GM23338 (cell line): ENCODE data around the gene ADTRP. TPM values are rescaled to one million over a fixed set of nuclear protein-coding genes. Genes with fewer than 3 reads are reported as not detected.

ENCODE experiments used
- ATAC-seq: fragments of 200-7000 bp; cut with Tn5 transposase; 3 replicates; pipeline ENCODE4 v1.9.1; 2020
- DNase-seq: peaks from one replicate; pipeline ENCODE4 v3.0.0-alpha.2; 2015; ENCODE audit warnings: low spot score
- H2AFZ ChIP-seq: fragments of 200-600 bp; sonication (generic); 2 replicates; pipeline ENCODE4 v1.8.0; 2016; ENCODE audit warnings: antibody characterized with exemption, mild to moderate bottlenecking, moderate library complexity
- H3F3A ChIP-seq: fragments of 200-600 bp; sonication (generic); replicated peaks from 2 replicates; pipeline ENCODE4 v1.8.0; 2017; ENCODE audit warnings: antibody characterized with exemption, mixed run types, low read depth
- H3K27ac ChIP-seq: fragments of 200-600 bp; sonication (generic); 2 replicates; pipeline ENCODE4 v1.6.1; 2016; ENCODE audit warnings: low read depth
- H3K27me3 ChIP-seq: fragments of 200-600 bp; sonication (generic); 2 replicates; pipeline ENCODE4 v1.8.0; 2016; ENCODE audit warnings: mild to moderate bottlenecking, mixed run types, moderate library complexity; ENCODE audit not compliant: insufficient read depth
- H3K36me3 ChIP-seq: fragments of 200-600 bp; sonication (generic); 2 replicates; pipeline ENCODE4 v1.8.0; 2016; ENCODE audit warnings: mild to moderate bottlenecking; ENCODE audit not compliant: insufficient read depth
- H3K4me1 ChIP-seq: fragments of 200-600 bp; sonication (generic); 2 replicates; pipeline ENCODE4 v1.8.0; 2016; ENCODE audit warnings: mild to moderate bottlenecking, moderate library complexity; ENCODE audit not compliant: insufficient read depth
- H3K4me2 ChIP-seq: fragments of 200-600 bp; sonication (generic); 2 replicates; pipeline ENCODE4 v1.7.1; 2017; ENCODE audit warnings: mixed run types
- H3K4me3 ChIP-seq: fragments of 200-600 bp; sonication (generic); 2 replicates; pipeline ENCODE4 v1.6.1; 2016; ENCODE audit warnings: mixed run types
- H3K79me2 ChIP-seq: fragments of 200-600 bp; sonication (generic); replicated peaks from 2 replicates; pipeline ENCODE4 v1.8.0; 2017; ENCODE audit warnings: mild to moderate bottlenecking; ENCODE audit not compliant: insufficient read depth
- H3K9me2 ChIP-seq: fragments of 200-600 bp; sonication (generic); 2 replicates; pipeline ENCODE4 v1.8.0; 2017; ENCODE audit not compliant: insufficient read depth
- H4K20me1 ChIP-seq: fragments of 200-600 bp; sonication (generic); replicated peaks from 2 replicates; pipeline ENCODE4 v1.8.0; 2017; ENCODE audit warnings: mild to moderate bottlenecking; ENCODE audit not compliant: insufficient read depth
- H3K27ac Mint-ChIP-seq: 2 replicates; pipeline ENCODE4 v1.8.0; 2020; ENCODE audit warnings: inconsistent platforms, mild to moderate bottlenecking, moderate library complexity, mixed read lengths
- H3K27me3 Mint-ChIP-seq: 3 replicates; pipeline ENCODE4 v1.8.0; 2022; ENCODE audit warnings: low read depth, mild to moderate bottlenecking, moderate library complexity, mixed read lengths, inconsistent platforms; ENCODE audit not compliant: insufficient read depth, poor library complexity
- H3K36me3 Mint-ChIP-seq: 3 replicates; pipeline ENCODE4 v1.8.0; 2021; ENCODE audit warnings: low read depth, mild to moderate bottlenecking, inconsistent platforms, moderate library complexity, mixed read lengths
- H3K4me1 Mint-ChIP-seq: 3 replicates; pipeline ENCODE4 v1.8.0; 2020; ENCODE audit warnings: mild to moderate bottlenecking, inconsistent platforms, mixed read lengths
- H3K4me3 Mint-ChIP-seq: 3 replicates; pipeline ENCODE4 v1.8.0; 2021; ENCODE audit warnings: moderate library complexity, mild to moderate bottlenecking, inconsistent platforms, mixed read lengths
- H3K9me3 Mint-ChIP-seq: 3 replicates; pipeline ENCODE4 v1.8.0; 2020; ENCODE audit warnings: moderate library complexity, mild to moderate bottlenecking, inconsistent platforms, mixed read lengths
- CREB1 ChIP-seq: fragments of 250-450 bp; sonication (Bioruptor Pico); IDR thresholded peaks from 2 replicates; pipeline ENCODE4 v1.5.0; 2020; ENCODE audit warnings: low read depth, mild to moderate bottlenecking, moderate library complexity
- CTCF ChIP-seq, 2 experiments: fragments of 200-600 bp in 1 of 2; sonication (generic) in 1 of 2; conservative IDR thresholded peaks; 2 replicates each; pipeline versions ENCODE4 v1.5.1 to v1.6.1; 2016 to 2017; ENCODE audit warnings: antibody characterized with exemption in 2 of 2, low read depth in 2 of 2, mild to moderate bottlenecking in 2 of 2, moderate library complexity in 1 of 2
- EZH2 ChIP-seq: fragments of 200-600 bp; sonication (generic); IDR thresholded peaks from one replicate; pipeline ENCODE4 v1.8.0; 2017; ENCODE audit warnings: antibody characterized with exemption, mild to moderate bottlenecking, low read depth; ENCODE audit not compliant: unreplicated experiment
- EZH2phosphoT487 ChIP-seq: fragments of 200-600 bp; sonication (generic); IDR thresholded peaks from one replicate; pipeline ENCODE4 v1.8.1; 2018; ENCODE audit warnings: antibody characterized with exemption; ENCODE audit not compliant: unreplicated experiment
- JUNB ChIP-seq: IDR thresholded peaks from one replicate; pipeline ENCODE4 v1.6.1; 2016; ENCODE audit warnings: antibody characterized with exemption; ENCODE audit not compliant: unreplicated experiment
- NANOG ChIP-seq: IDR thresholded peaks from 2 replicates; pipeline ENCODE4 v1.6.1; 2016; ENCODE audit warnings: antibody characterized with exemption, borderline replicate concordance
- POLR2AphosphoS5 ChIP-seq: IDR thresholded peaks from 2 replicates; pipeline ENCODE4 v1.6.1; 2016; ENCODE audit warnings: antibody characterized with exemption, low read depth
- STAT1 ChIP-seq: IDR thresholded peaks from one replicate; pipeline ENCODE4 v1.6.1; 2016; ENCODE audit warnings: antibody characterized with exemption; ENCODE audit not compliant: unreplicated experiment
- ZNF114 ChIP-seq: fragments of 250-450 bp; sonication (Bioruptor Pico); IDR thresholded peaks from 2 replicates; pipeline ENCODE4 v1.5.0; 2020; ENCODE audit warnings: mild to moderate bottlenecking, moderate library complexity
- polyA plus RNA-seq: library from polyadenylated mRNA; unstranded; fragments of >200 nt; fragmentation: Nextera tagmentation; extraction: Ambion mirVana; gene quantifications from 2 replicates; pipeline ENCODE4 v1.2.1, GENCODE V29; 2016
- total RNA-seq: library from RNA; depleted of rRNA; stranded (reverse); fragments of >200 nt; shearing (Covaris generic); gene quantifications from 2 replicates; pipeline ENCODE4 v1.2.3, GENCODE V29; 2014
- TF ChIP-seq, protein P1 (sequence below): IDR thresholded peaks from one replicate; pipeline ENCODE4 v1.6.1; 2018; ENCODE audit warnings: antibody characterized with exemption; ENCODE audit not compliant: unreplicated experiment
- TF ChIP-seq, protein P2 (sequence below): fragments of 250-450 bp; sonication (Bioruptor Pico); IDR thresholded peaks from 2 replicates; pipeline ENCODE4 v1.5.0; 2020; ENCODE audit warnings: mild to moderate bottlenecking, moderate library complexity

Gene ADTRP
- total and polyA plus RNA-seq, 2 experiments from 2014 or later, result not detected

DNA sequence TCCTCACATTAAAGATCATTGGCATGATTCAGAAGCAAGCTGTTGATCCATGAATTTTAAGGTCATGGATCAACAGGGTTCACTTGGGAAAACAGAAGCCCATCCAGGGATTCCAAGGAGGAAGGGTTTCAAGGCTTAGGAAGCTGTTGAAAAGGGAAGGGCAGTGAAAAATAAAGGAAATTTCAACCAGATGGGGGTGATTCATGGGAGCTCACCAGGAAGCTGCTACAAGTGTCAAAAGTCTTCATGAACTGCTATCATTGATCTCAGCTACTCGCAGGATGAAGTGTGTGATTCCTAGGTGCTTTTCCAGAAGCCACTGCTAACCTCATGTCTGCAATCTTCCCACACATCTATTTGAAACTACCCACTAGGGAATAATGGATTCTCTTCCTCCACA lies 26.2 kb downstream of the ADTRP start:
- Histone ChIP-seq H3K79me2 (no peaks in the 10 kb centered on the region), H3K4me3 (no peak overlapping the region), H3K27me3 (no peaks in the 10 kb centered on the region), H3K9me2 (no peaks in the 10 kb centered on the region; the same call in 1 of the 2 replicates), H3K4me2 (no peak overlapping the region), H4K20me1 (no peaks in the 10 kb centered on the region), H3K4me1 (peaks cover 4% of the 10 kb centered on the region), H3F3A (no peaks in the 10 kb centered on the region), H3K27ac (no peak overlapping the region), H3K36me3 (no peaks in the 10 kb centered on the region), H2AFZ (peak overlapping the region; percentile 74; the same call in 1 of the 2 replicates)
- Mint-ChIP-seq H3K36me3 (no peaks in the 10 kb centered on the region), H3K4me3 (no peak overlapping the region), H3K9me3 (no peaks in the 10 kb centered on the region), H3K4me1 (no peaks in the 10 kb centered on the region), H3K27me3 (no peaks in the 10 kb centered on the region), H3K27ac (no peak overlapping the region)
- TF ChIP-seq NANOG (no peak), EZH2phosphoT487 (no peak), POLR2AphosphoS5 (no peak), CREB1 (CRISPR knock-in tag) (no peak), EZH2 (no peak)
- TF ChIP-seq, protein P1, sequence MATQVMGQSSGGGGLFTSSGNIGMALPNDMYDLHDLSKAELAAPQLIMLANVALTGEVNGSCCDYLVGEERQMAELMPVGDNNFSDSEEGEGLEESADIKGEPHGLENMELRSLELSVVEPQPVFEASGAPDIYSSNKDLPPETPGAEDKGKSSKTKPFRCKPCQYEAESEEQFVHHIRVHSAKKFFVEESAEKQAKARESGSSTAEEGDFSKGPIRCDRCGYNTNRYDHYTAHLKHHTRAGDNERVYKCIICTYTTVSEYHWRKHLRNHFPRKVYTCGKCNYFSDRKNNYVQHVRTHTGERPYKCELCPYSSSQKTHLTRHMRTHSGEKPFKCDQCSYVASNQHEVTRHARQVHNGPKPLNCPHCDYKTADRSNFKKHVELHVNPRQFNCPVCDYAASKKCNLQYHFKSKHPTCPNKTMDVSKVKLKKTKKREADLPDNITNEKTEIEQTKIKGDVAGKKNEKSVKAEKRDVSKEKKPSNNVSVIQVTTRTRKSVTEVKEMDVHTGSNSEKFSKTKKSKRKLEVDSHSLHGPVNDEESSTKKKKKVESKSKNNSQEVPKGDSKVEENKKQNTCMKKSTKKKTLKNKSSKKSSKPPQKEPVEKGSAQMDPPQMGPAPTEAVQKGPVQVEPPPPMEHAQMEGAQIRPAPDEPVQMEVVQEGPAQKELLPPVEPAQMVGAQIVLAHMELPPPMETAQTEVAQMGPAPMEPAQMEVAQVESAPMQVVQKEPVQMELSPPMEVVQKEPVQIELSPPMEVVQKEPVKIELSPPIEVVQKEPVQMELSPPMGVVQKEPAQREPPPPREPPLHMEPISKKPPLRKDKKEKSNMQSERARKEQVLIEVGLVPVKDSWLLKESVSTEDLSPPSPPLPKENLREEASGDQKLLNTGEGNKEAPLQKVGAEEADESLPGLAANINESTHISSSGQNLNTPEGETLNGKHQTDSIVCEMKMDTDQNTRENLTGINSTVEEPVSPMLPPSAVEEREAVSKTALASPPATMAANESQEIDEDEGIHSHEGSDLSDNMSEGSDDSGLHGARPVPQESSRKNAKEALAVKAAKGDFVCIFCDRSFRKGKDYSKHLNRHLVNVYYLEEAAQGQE, result no peak
- DNase-seq (no peak), ATAC-seq (no peak)

DNA sequence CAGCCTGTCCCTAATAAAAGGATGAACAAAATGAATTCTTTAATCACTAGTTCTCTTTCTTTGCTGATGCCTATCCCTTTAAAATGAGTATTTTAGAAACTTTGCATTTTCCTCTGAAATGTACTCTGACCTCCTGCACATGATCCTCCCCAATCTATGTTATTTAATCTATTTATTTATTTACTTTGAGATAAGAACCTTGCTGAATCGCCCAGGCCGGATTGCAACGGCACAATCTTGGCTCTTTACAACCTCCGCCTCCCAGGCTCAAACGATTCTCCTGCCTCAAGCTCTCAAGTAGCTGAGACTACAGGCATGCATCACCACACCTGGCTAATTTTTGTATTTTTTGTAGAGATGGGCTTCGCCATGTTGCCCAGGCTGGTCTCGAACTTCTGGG lies 27.9 kb downstream of the ADTRP start:
- no peak for ATAC-seq
- TF ChIP-seq, protein P2, sequence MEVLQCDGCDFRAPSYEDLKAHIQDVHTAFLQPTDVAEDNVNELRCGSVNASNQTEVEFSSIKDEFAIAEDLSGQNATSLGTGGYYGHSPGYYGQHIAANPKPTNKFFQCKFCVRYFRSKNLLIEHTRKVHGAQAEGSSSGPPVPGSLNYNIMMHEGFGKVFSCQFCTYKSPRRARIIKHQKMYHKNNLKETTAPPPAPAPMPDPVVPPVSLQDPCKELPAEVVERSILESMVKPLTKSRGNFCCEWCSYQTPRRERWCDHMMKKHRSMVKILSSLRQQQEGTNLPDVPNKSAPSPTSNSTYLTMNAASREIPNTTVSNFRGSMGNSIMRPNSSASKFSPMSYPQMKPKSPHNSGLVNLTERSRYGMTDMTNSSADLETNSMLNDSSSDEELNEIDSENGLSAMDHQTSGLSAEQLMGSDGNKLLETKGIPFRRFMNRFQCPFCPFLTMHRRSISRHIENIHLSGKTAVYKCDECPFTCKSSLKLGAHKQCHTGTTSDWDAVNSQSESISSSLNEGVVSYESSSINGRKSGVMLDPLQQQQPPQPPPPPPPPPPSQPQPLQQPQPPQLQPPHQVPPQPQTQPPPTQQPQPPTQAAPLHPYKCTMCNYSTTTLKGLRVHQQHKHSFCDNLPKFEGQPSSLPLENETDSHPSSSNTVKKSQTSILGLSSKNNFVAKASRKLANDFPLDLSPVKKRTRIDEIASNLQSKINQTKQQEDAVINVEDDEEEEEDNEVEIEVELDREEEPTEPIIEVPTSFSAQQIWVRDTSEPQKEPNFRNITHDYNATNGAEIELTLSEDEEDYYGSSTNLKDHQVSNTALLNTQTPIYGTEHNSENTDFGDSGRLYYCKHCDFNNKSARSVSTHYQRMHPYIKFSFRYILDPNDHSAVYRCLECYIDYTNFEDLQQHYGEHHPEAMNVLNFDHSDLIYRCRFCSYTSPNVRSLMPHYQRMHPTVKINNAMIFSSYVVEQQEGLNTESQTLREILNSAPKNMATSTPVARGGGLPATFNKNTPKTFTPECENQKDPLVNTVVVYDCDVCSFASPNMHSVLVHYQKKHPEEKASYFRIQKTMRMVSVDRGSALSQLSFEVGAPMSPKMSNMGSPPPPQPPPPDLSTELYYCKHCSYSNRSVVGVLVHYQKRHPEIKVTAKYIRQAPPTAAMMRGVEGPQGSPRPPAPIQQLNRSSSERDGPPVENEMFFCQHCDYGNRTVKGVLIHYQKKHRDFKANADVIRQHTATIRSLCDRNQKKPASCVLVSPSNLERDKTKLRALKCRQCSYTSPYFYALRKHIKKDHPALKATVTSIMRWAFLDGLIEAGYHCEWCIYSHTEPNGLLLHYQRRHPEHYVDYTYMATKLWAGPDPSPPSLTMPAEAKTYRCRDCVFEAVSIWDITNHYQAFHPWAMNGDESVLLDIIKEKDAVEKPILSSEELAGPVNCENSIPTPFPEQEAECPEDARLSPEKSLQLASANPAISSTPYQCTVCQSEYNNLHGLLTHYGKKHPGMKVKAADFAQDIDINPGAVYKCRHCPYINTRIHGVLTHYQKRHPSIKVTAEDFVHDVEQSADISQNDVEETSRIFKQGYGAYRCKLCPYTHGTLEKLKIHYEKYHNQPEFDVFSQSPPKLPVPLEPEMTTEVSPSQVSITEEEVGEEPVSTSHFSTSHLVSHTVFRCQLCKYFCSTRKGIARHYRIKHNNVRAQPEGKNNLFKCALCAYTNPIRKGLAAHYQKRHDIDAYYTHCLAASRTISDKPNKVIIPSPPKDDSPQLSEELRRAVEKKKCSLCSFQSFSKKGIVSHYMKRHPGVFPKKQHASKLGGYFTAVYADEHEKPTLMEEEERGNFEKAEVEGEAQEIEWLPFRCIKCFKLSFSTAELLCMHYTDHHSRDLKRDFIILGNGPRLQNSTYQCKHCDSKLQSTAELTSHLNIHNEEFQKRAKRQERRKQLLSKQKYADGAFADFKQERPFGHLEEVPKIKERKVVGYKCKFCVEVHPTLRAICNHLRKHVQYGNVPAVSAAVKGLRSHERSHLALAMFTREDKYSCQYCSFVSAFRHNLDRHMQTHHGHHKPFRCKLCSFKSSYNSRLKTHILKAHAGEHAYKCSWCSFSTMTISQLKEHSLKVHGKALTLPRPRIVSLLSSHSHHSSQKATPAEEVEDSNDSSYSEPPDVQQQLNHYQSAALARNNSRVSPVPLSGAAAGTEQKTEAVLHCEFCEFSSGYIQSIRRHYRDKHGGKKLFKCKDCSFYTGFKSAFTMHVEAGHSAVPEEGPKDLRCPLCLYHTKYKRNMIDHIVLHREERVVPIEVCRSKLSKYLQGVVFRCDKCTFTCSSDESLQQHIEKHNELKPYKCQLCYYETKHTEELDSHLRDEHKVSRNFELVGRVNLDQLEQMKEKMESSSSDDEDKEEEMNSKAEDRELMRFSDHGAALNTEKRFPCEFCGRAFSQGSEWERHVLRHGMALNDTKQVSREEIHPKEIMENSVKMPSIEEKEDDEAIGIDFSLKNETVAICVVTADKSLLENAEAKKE (CRISPR knock-in tag), result no peak
- TF ChIP-seq ZNF114, result no peak
- TF ChIP-seq EZH2phosphoT487, result no peak
- TF ChIP-seq STAT1, result no peak
- no peak for TF ChIP-seq POLR2AphosphoS5
- TF ChIP-seq CTCF (conservative IDR thresholded peaks at IDR 0.05; ENCODE audit: low read depth in 2 of 2), result no peak
- TF ChIP-seq JUNB, result no peak

More for the DNA sequence above, 27.9 kb downstream of the ADTRP start:
- Histone ChIP-seq H3K79me2 (no peaks in the 10 kb centered on the region), H3K4me2 (no peak overlapping the region), H4K20me1 (no peaks in the 10 kb centered on the region), H3K27ac (no peak overlapping the region), H3K36me3 (no peaks in the 10 kb centered on the region), H3K27me3 (no peaks in the 10 kb centered on the region), H3K4me1 (peaks cover 4% of the 10 kb centered on the region), H3K9me2 (peaks cover 6% of the 10 kb centered on the region; the same call in 1 of the 2 replicates), H3K4me3 (no peak overlapping the region), H2AFZ (peak overlapping the region; percentile 56; the same call in 1 of the 2 replicates), H3F3A (no peaks in the 10 kb centered on the region)
- Mint-ChIP-seq H3K27ac (no peak overlapping the region), H3K36me3 (no peaks in the 10 kb centered on the region), H3K9me3 (no peaks in the 10 kb centered on the region), H3K4me3 (no peak overlapping the region), H3K27me3 (no peaks in the 10 kb centered on the region), H3K4me1 (no peaks in the 10 kb centered on the region)
- DNase-seq, result no peak
